HG03558 (cell line): ENCODE data around the gene KIF1B.
"Not testable (repeated sequence)": the region's sequence is repeated elsewhere in the genome, so short reads cannot be mapped to it uniquely, and the experiment has no call there.

ENCODE experiments used
- ATAC-seq: cut with Tn5 transposase; IDR thresholded peaks from one replicate; pipeline ENCODE4 v1.9.1; 2021; ENCODE audit warnings: moderate number of reproducible peaks; ENCODE audit not compliant: unreplicated experiment; ENCODE audit errors: extremely low read depth

KIF1B gene

GRCh38 chr1:10319750-10320149 is 109.4 kb downstream of the KIF1B start:
- no peak for ATAC-seq

GRCh38 chr1:10320336-10320735 is 110.0 kb downstream of the KIF1B start:
- ATAC-seq: no peak

GRCh38 chr1:10322821-10323220 is 112.5 kb downstream of the KIF1B start:
- no peak for ATAC-seq

GRCh38 chr1:10324627-10325026 is 114.3 kb downstream of the KIF1B start:
- ATAC-seq: no peak

GRCh38 chr1:10325521-10325920 is 115.2 kb downstream of the KIF1B start:
- no peak for ATAC-seq

- no peak for ATAC-seq
Observed at GRCh38 chr1:10326251-10326650, 115.9 kb downstream of the KIF1B start.

- ATAC-seq: no peak
Observed at GRCh38 chr1:10328180-10328963, 118.0 kb downstream of the KIF1B start.

- ATAC-seq: no peak
Observed at GRCh38 chr1:10337436-10337835, 127.1 kb downstream of the KIF1B start.

GRCh38 chr1:10338047-10338446 is 127.7 kb downstream of the KIF1B start:
- no peak for ATAC-seq

- no peak for ATAC-seq
Observed at GRCh38 chr1:10338611-10339010, 128.2 kb downstream of the KIF1B start.

GRCh38 chr1:10339036-10339567 is 128.7 kb downstream of the KIF1B start:
- no peak for ATAC-seq

GRCh38 chr1:10339815-10340214 is 129.4 kb downstream of the KIF1B start:
- no peak for ATAC-seq

- ATAC-seq: no peak
Observed at GRCh38 chr1:10340930-10341590, 130.7 kb downstream of the KIF1B start.

GRCh38 chr1:10347109-10347508 is 136.7 kb downstream of the KIF1B start:
- ATAC-seq: no peak

- ATAC-seq: no peak
Observed at GRCh38 chr1:10353282-10353681, 142.9 kb downstream of the KIF1B start.

- ATAC-seq: no peak
Observed at GRCh38 chr1:10353693-10354092, 143.3 kb downstream of the KIF1B start.

GRCh38 chr1:10360045-10360444 is 149.7 kb downstream of the KIF1B start:
- ATAC-seq: no peak

- no peak for ATAC-seq
Observed at GRCh38 chr1:10361515-10361914, 151.1 kb downstream of the KIF1B start.

- no peak for ATAC-seq
Observed at GRCh38 chr1:10368194-10368593, 157.8 kb downstream of the KIF1B start.

GRCh38 chr1:10374442-10374860 is 164.1 kb downstream of the KIF1B start:
- ATAC-seq: no peak

GRCh38 chr1:10377365-10378029 is 167.1 kb downstream of the KIF1B start:
- not testable (repeated sequence) for ATAC-seq
